HCT116 (cell line): ENCODE results near the gene TEX261. TPM values are rescaled to one million over a fixed set of nuclear protein-coding genes. Genes with fewer than 3 reads are reported as not detected.

Experiments
- ATAC-seq: fragments of 200-7000 bp; cut with Tn5 transposase; 2 replicates; pipeline ENCODE4 v1.9.1; 2020; ENCODE audit warnings: mild to moderate bottlenecking, moderate library complexity
- BruUV-seq: library from RNA; stranded (reverse); fragments of 400-500 nt; replicated peaks from 2 replicates; lab custom pipeline; 2021; lab: Mats Ljungman, UMichigan
- CTCF ChIA-PET: fragments of 300-600 bp; sonication (Branson Sonifier 250); formaldehyde crosslinking; loops from one replicate; lab custom pipeline; 2021; ENCODE audit warnings: antibody characterized with exemption; lab: Charles Lee
- POLR2A ChIA-PET: fragments of 300-600, 350-600 bp; sonication (Branson Sonifier 250); formaldehyde crosslinking; loops from one replicate; lab custom pipeline; 2021; ENCODE audit warnings: antibody characterized with exemption; lab: Charles Lee
- RAD21 ChIA-PET, 2 experiments: fragments of 300-600 bp; sonication (Branson Sonifier 250); formaldehyde crosslinking; loops; one replicate each; lab custom pipeline; 2023; ENCODE audit warnings: low total read pairs in 2 of 2; ENCODE audit not compliant: uncharacterized antibody in 2 of 2, unreplicated experiment in 2 of 2, low non-redundant PET in 1 of 2; lab: Charles Lee
- DNase-seq: peaks from one replicate; pipeline ENCODE4 v3.0.0-alpha.2; 2010; ENCODE audit warnings: low read depth, low spot score
- H2AFZ ChIP-seq: fragments of 200-600 bp; shearing (Covaris generic), sonication (generic); 2 replicates; pipeline ENCODE4 v1.6.1; 2017; ENCODE audit warnings: low read depth, mixed run types, mixed read lengths, antibody characterized with exemption, low read length; ENCODE audit not compliant: poor library complexity, severe bottlenecking
- H3K27ac ChIP-seq: 2 replicates; pipeline ENCODE4 v1.5.1; 2012; ENCODE audit warnings: low read depth, low read length
- H3K27me3 ChIP-seq: fragments of 200-600 bp; sonication (generic); 2 replicates; pipeline ENCODE4 v1.6.1; 2016; ENCODE audit warnings: mixed run types, low read length, mixed read lengths; ENCODE audit not compliant: insufficient read depth
- H3K36me3 ChIP-seq, 2 experiments: fragments of 200-500 bp in 1 of 2; fragments of 200-600 bp in 1 of 2; sonication (Bioruptor generic) in 1 of 2; sonication (generic) in 1 of 2; 2 replicates each; pipeline versions ENCODE4 v1.5.1 to v1.6.1; 2014 to 2016; ENCODE audit warnings: low read length in 2 of 2, inconsistent platforms in 1 of 2, mixed read lengths in 1 of 2, mixed run types in 1 of 2; ENCODE audit not compliant: insufficient read depth in 2 of 2, control insufficient read depth in 1 of 2
- H3K4me1 ChIP-seq, 2 experiments: fragments of 200-600 bp in 1 of 2; sonication (generic) in 1 of 2; 2 replicates each; pipeline versions ENCODE4 v1.5.1 to v1.6.1; 2012 to 2017; ENCODE audit warnings: low read length in 2 of 2, inconsistent platforms in 1 of 2, mild to moderate bottlenecking in 1 of 2, mixed read lengths in 1 of 2, mixed run types in 1 of 2, moderate library complexity in 1 of 2; ENCODE audit not compliant: insufficient read depth in 2 of 2, control insufficient read depth in 1 of 2
- H3K4me2 ChIP-seq: fragments of 200-600 bp; sonication (generic); 2 replicates; pipeline ENCODE4 v1.6.1; 2017; ENCODE audit warnings: mixed run types, low read length, mixed read lengths
- H3K4me3 ChIP-seq, 2 experiments: fragments of 200-600 bp in 1 of 2; sonication (generic) in 1 of 2; replicated peaks in 1 of 2; 2 replicates each; pipeline ENCODE4 v1.5.1; 2011 to 2016; ENCODE audit warnings: low read length in 2 of 2, control low read depth in 1 of 2, low read depth in 1 of 2, mild to moderate bottlenecking in 1 of 2, mixed read lengths in 1 of 2, mixed run types in 1 of 2
- H3K79me2 ChIP-seq: fragments of 200-600 bp; sonication (generic); 2 replicates; pipeline ENCODE4 v1.6.1; 2017; ENCODE audit warnings: mild to moderate bottlenecking, mixed run types, low read length, moderate library complexity, mixed read lengths; ENCODE audit not compliant: insufficient read depth
- H3K9ac ChIP-seq: fragments of 200-600 bp; sonication (generic); 2 replicates; pipeline ENCODE4 v1.6.1; 2016; ENCODE audit warnings: low read length, mixed read lengths
- H3K9me2 ChIP-seq: fragments of 200-600 bp; sonication (generic), shearing (Covaris generic); 2 replicates; pipeline ENCODE4 v1.6.1; 2017; ENCODE audit warnings: mixed run types, mild to moderate bottlenecking, moderate library complexity; ENCODE audit not compliant: insufficient read depth
- H3K9me3 ChIP-seq, 2 experiments: fragments of 200-500 bp in 1 of 2; fragments of 200-600 bp in 1 of 2; sonication (Bioruptor generic) in 1 of 2; sonication (generic) in 1 of 2; 2 replicates each; pipeline ENCODE4 v1.6.1; 2014 to 2017; ENCODE audit warnings: low read length in 2 of 2, mixed read lengths in 2 of 2, inconsistent platforms in 1 of 2, low read depth in 1 of 2, mild to moderate bottlenecking in 1 of 2, mixed run types in 1 of 2, moderate library complexity in 1 of 2; ENCODE audit not compliant: control insufficient read depth in 1 of 2, insufficient read depth in 1 of 2
- H4K20me1 ChIP-seq: fragments of 200-600 bp; sonication (generic), shearing (Covaris generic); 2 replicates; pipeline ENCODE4 v1.6.1; 2017; ENCODE audit warnings: mixed run types, mild to moderate bottlenecking, moderate library complexity; ENCODE audit not compliant: insufficient read depth
- CEBPB ChIP-seq: IDR thresholded peaks from 2 replicates; pipeline ENCODE4 v1.6.1; 2012; ENCODE audit warnings: low read depth
- EGR1 ChIP-seq: IDR thresholded peaks from 2 replicates; pipeline ENCODE4 v1.6.1; 2012; ENCODE audit warnings: low read depth
- ELF1 ChIP-seq: IDR thresholded peaks from 2 replicates; pipeline ENCODE4 v1.6.1; 2012; ENCODE audit warnings: low read depth, borderline replicate concordance
- JUND ChIP-seq: IDR thresholded peaks from 2 replicates; pipeline ENCODE4 v1.6.1; 2012
- POLR2A ChIP-seq: IDR thresholded peaks from 2 replicates; pipeline ENCODE4 v1.7.0; 2011; ENCODE audit warnings: borderline replicate concordance; ENCODE audit not compliant: insufficient read depth, insufficient read length; ENCODE audit errors: extremely low read depth
- POLR2AphosphoS5 ChIP-seq: IDR thresholded peaks from 2 replicates; pipeline ENCODE4 v1.6.1; 2011; ENCODE audit warnings: mild to moderate bottlenecking, low read depth, low read length, moderate library complexity
- RAD21 ChIP-seq: IDR thresholded peaks from 2 replicates; pipeline ENCODE4 v1.6.1; 2012; ENCODE audit warnings: low read depth, mild to moderate bottlenecking
- SP1 ChIP-seq: IDR thresholded peaks from 2 replicates; pipeline ENCODE4 v1.6.1; 2012; ENCODE audit warnings: low read depth
- TCF7L2 ChIP-seq: IDR thresholded peaks from 2 replicates; pipeline ENCODE4 v1.7.0; 2011; ENCODE audit warnings: borderline replicate concordance, inconsistent platforms; ENCODE audit not compliant: insufficient read depth, insufficient read length; ENCODE audit errors: extremely low read depth
- YY1 ChIP-seq: IDR thresholded peaks from 2 replicates; pipeline ENCODE4 v1.6.1; 2011; ENCODE audit warnings: low read length, low read depth, moderate library complexity, mild to moderate bottlenecking; ENCODE audit not compliant: insufficient replicate concordance; ENCODE audit errors: extremely low read depth
- ZBTB33 ChIP-seq: IDR thresholded peaks from 2 replicates; pipeline ENCODE4 v1.6.1; 2011; ENCODE audit warnings: mild to moderate bottlenecking, low read length, moderate library complexity; ENCODE audit not compliant: insufficient replicate concordance; ENCODE audit errors: extremely low read depth
- ZNF274 ChIP-seq: fragments of 200-500 bp; sonication (Bioruptor generic); IDR thresholded peaks from 2 replicates; pipeline ENCODE4 v1.6.1; 2014; ENCODE audit warnings: mild to moderate bottlenecking, low read depth, low read length, inconsistent platforms
- intact Hi-C: fragments of 100-400 bp; cut with micrococcal nuclease; formaldehyde crosslinking; loops from 2 replicates; pipeline ENCODE4 v1.10.0; 2022
- total RNA-seq: library from RNA; stranded (reverse); gene quantifications from one replicate; pipeline ENCODE4 v1.2.1, GENCODE V29; 2021; ENCODE audit not compliant: unreplicated experiment

The TEX261 gene
- total RNA-seq, 1 experiment from 2014 or later = 37.9 TPM

- Histone ChIP-seq H3K27ac (no peak overlapping the region), H2AFZ (no peak overlapping the region)
- RAD21 ChIA-PET = no interaction called here
- BruUV-seq = no TSS peak
- TF ChIP-seq RAD21 = no peak
- TF ChIP-seq ELF1 = no peak
- no peak for TF ChIP-seq ZBTB33
- TF ChIP-seq POLR2AphosphoS5 = no peak
- no peak for TF ChIP-seq TCF7L2
- TF ChIP-seq YY1 = no peak
- TF ChIP-seq ZNF274 = no peak
- no peak for TF ChIP-seq EGR1
- no peak for TF ChIP-seq SP1
- no peak for TF ChIP-seq POLR2A
- no peak for TF ChIP-seq JUND
- TF ChIP-seq CEBPB = no peak
- TF ChIP-seq, all 23 proteins: peak for 0
- ATAC-seq (no peak), DNase-seq (no peak)
- Histone ChIP-seq H3K79me2 (0 out of 2 replicates have a peak, but pooled peaks cover 1% of the 10 kb centered on the region), H3K9ac (no peak overlapping the region), H3K36me3 (peaks cover 23% of the 10 kb centered on the region in 2 experiments; a peak in 3 of 4 replicates), H3K9me2 (no peaks in the 10 kb centered on the region), H3K9me3 (no peaks in the 10 kb centered on the region), H3K27me3 (no peaks in the 10 kb centered on the region), H3K4me3 (no peak overlapping the region), H3K4me1 (peaks cover 2 to 9% of the 10 kb centered on the region in 2 experiments; a peak in 2 of 4 replicates), H4K20me1 (no peaks in the 10 kb centered on the region), H3K4me2 (no peak overlapping the region)
- intact Hi-C loops = no loop called here
- CTCF ChIA-PET = no interaction called here
- POLR2A ChIA-PET = no interaction called here
Observed at GRCh38 chr2:70985956-70986355, 8.7 kb downstream of the TEX261 start.
